Tibial artery (tissue), 4 donors: Measurements from ENCODE around the gene BMPER.

Experiments used
- DNase-seq, 2 donors: peaks; one replicate each; pipeline ENCODE4 v3.0.0-alpha.2; 2019
- H3K27ac ChIP-seq, 2 donors: fragments of 200-600 bp; sonication (generic) in 1 of 2; 1 replicate in 1 of 2; 2 replicates in 1 of 2; pipeline ENCODE4 v1.5.1; 2018 to 2019; ENCODE audit warnings: mild to moderate bottlenecking in 1 of 2
- H3K27me3 ChIP-seq, 2 donors: fragments of 200-600 bp; sonication (generic) in 1 of 2; one replicate each; pipeline versions ENCODE4 v1.5.1 to v1.6.0; 2016 to 2019
- H3K36me3 ChIP-seq, 3 donors: fragments of 200-600 bp; sonication (generic) in 2 of 3; one replicate each; pipeline ENCODE4 v1.5.1; 2016 to 2019; ENCODE audit warnings: mild to moderate bottlenecking in 2 of 3
- H3K4me1 ChIP-seq, 4 donors: fragments of 200-600 bp; sonication (generic) in 2 of 4; 1 replicate in 3 of 4; 2 replicates in 1 of 4; pipeline ENCODE4 v1.5.1; 2016 to 2019
- H3K4me3 ChIP-seq, 2 donors: fragments of 200-600 bp; sonication (generic) in 1 of 2; 1 replicate in 1 of 2; 2 replicates in 1 of 2; pipeline ENCODE4 v1.5.1; 2018 to 2019; ENCODE audit warnings: mild to moderate bottlenecking in 2 of 2
- H3K9me3 ChIP-seq, 3 donors: fragments of 200-600 bp; sonication (generic) in 1 of 3; one replicate each; pipeline ENCODE4 v1.5.1; 2016 to 2019
- CTCF ChIP-seq, 2 experiments: fragments of 200-600 bp in 1 of 2; fragments of 450-650 bp in 1 of 2; IDR thresholded peaks; one replicate each; pipeline ENCODE4 v1.5.1; 2017 to 2019; ENCODE audit warnings: antibody characterized with exemption in 2 of 2, mild to moderate bottlenecking in 1 of 2, moderate library complexity in 1 of 2
- intact Hi-C: fragments of 100-400 bp; cut with DNase I; formaldehyde crosslinking; loops from one replicate; pipeline ENCODE4 v1.15.0; 2023; ENCODE audit warnings: low total_unique reads

BMPER gene

DNA sequence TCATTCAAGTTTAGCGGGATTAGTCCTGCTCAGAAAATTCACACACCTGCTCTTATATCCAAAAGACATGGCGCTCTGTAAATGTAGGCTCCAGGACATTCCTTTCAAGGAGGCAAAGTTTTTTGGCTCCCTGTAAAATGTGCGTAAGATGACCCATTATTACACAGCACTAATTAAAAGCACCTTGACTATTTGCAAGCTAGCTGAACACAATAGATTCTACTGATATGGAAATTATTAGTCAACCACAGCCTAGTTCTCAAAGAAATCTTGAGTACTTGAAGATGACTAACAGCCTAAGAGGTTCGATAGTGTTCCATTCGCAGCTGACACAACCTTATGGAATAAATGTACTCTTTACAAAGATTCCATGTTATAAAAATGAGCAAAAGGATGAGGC lies 175.2 kb downstream of the BMPER start:
- H3K4me3 ChIP-seq, result no peak overlapping the region
- H3K27ac ChIP-seq, result no peak overlapping the region
- no peak for DNase-seq
- no peaks in the 10 kb centered on the region for H3K9me3 ChIP-seq
- intact Hi-C loops, result no loop called here
- no peaks in the 10 kb centered on the region for H3K4me1 ChIP-seq
- TF ChIP-seq CTCF (IDR thresholded peaks at IDR 0.05), result no peak
- no peaks in the 10 kb centered on the region for H3K36me3 ChIP-seq
- H3K27me3 ChIP-seq, result no peaks in the 10 kb centered on the region

DNA sequence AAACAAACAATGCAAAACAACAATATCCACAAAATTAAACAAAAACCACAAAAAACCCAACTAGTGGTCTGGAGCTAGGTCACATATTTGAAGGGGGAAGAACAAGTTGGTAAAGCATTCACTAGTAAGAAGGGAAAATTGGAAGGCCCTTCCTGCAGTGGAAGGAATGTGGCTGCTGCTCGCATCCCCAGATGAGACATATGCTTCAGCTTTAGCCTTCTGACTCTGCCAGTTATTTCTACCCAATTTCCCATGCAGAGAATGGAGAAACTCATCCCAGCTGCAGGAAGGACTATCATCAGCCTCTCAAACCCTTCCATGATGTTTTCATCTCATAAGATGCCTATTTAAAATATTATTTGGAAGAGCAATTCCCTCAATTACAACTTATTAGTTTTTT lies 176.6 kb downstream of the BMPER start:
- H3K36me3 ChIP-seq, result no peaks in the 10 kb centered on the region
- no peaks in the 10 kb centered on the region for H3K27me3 ChIP-seq
- H3K9me3 ChIP-seq, result no peaks in the 10 kb centered on the region
- H3K4me1 ChIP-seq, result no peaks in the 10 kb centered on the region
- intact Hi-C loops, result no loop called here
- no peak overlapping the region for H3K4me3 ChIP-seq
- no peak for DNase-seq
- no peak overlapping the region for H3K27ac ChIP-seq
- TF ChIP-seq CTCF (IDR thresholded peaks at IDR 0.05), result no peak

- Histone ChIP-seq H3K27me3 (no peaks in the 10 kb centered on the region), H3K4me3 (no peak overlapping the region), H3K9me3 (no peaks in the 10 kb centered on the region), H3K27ac (no peak overlapping the region), H3K36me3 (no peaks in the 10 kb centered on the region), H3K4me1 (no peaks in the 10 kb centered on the region)
- DNase-seq, result no peak
- intact Hi-C loops, result no loop called here
- TF ChIP-seq CTCF (IDR thresholded peaks at IDR 0.05), result no peak
These were observed 178.1 kb downstream of the BMPER start for GRCh38 chr7:34083440-34083839.

- no peak overlapping the region for H3K4me3 ChIP-seq
- no peaks in the 10 kb centered on the region for H3K4me1 ChIP-seq
- no peak for TF ChIP-seq CTCF (IDR thresholded peaks at IDR 0.05)
- intact Hi-C loops, result no loop called here
- no peak for DNase-seq
- no peaks in the 10 kb centered on the region for H3K27me3 ChIP-seq
- H3K9me3 ChIP-seq, result no peaks in the 10 kb centered on the region
- H3K36me3 ChIP-seq, result no peaks in the 10 kb centered on the region
- H3K27ac ChIP-seq, result no peak overlapping the region
These were observed 179.3 kb downstream of the BMPER start for GRCh38 chr7:34084651-34085050.

GRCh38 chr7:34086064-34086463 lies 180.7 kb downstream of the BMPER start:
- no peak for DNase-seq
- intact Hi-C loops, result no loop called here
- H3K9me3 ChIP-seq, result no peaks in the 10 kb centered on the region
- TF ChIP-seq CTCF (IDR thresholded peaks at IDR 0.05), result no peak
- H3K27me3 ChIP-seq, result no peaks in the 10 kb centered on the region
- H3K36me3 ChIP-seq, result no peaks in the 10 kb centered on the region
- no peaks in the 10 kb centered on the region for H3K4me1 ChIP-seq
- no peak overlapping the region for H3K4me3 ChIP-seq
- H3K27ac ChIP-seq, result no peak overlapping the region

GRCh38 chr7:34086981-34087380 lies 181.6 kb downstream of the BMPER start:
- H3K27ac ChIP-seq, result no peak overlapping the region
- DNase-seq, result no peak
- H3K9me3 ChIP-seq, result no peaks in the 10 kb centered on the region
- H3K27me3 ChIP-seq, result no peaks in the 10 kb centered on the region
- H3K4me3 ChIP-seq, result no peak overlapping the region
- H3K36me3 ChIP-seq, result no peaks in the 10 kb centered on the region
- TF ChIP-seq CTCF (IDR thresholded peaks at IDR 0.05), result no peak
- H3K4me1 ChIP-seq, result no peaks in the 10 kb centered on the region
- intact Hi-C loops, result no loop called here
